Gastroesophageal sphincter (tissue), 3 donors: ENCODE measurements around the gene KIF26A.

Experiments used
- POLR2AphosphoS5 ChIP-seq: sonication (generic); formaldehyde crosslinking; IDR thresholded peaks from one replicate; pipeline ENCODE4 v1.6.1; 2017; ENCODE audit warnings: antibody characterized with exemption
- TF ChIP-seq, protein P1 (sequence below), 4 experiments: fragments of 200-600 bp in 2 of 4; fragments of 450-650 bp in 2 of 4; sonication (generic) in 1 of 4; IDR thresholded peaks; one replicate each; pipeline ENCODE4 v1.5.1; 2017 to 2019; ENCODE audit warnings: antibody characterized with exemption in 4 of 4, mild to moderate bottlenecking in 2 of 4, moderate library complexity in 2 of 4

DNA sequence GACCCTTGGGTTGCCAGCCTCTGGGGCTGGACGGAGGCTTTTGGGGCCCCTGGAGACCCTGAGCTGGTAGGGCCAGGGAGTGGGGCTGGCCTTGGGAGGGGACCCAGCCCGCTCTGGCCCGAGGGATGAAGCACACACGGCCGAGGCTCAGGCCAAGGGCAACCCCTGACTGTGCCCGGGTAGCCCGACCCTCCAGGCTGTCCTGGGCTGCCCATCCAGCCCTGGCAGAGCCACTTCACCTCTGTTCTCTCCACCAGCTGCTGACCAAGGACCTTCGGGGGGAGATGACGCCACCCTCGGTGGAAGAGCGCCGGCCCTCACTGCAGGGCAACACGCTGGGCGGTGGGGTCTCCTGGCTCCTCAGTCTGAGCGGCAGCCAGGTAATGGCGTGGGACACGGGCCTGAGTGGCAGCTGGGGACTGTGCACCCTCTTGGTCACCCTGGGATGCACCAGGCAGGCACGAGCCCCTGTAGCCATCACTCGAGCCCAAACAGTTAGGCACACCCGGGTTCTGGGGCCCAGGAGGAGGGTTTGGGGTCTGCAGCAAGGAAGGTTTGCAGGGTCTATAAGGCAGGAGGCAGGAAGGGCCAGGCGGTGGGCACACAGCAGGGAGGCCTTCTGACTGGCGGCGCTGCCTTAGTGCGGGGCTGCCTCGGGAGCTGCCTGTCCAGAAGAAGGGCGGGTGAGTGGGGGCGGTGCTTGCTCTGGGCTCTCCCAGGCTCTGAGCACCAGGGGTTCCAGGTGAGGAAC lies 33.1 kb upstream of the KIF26A start:
- TF ChIP-seq, protein P1, sequence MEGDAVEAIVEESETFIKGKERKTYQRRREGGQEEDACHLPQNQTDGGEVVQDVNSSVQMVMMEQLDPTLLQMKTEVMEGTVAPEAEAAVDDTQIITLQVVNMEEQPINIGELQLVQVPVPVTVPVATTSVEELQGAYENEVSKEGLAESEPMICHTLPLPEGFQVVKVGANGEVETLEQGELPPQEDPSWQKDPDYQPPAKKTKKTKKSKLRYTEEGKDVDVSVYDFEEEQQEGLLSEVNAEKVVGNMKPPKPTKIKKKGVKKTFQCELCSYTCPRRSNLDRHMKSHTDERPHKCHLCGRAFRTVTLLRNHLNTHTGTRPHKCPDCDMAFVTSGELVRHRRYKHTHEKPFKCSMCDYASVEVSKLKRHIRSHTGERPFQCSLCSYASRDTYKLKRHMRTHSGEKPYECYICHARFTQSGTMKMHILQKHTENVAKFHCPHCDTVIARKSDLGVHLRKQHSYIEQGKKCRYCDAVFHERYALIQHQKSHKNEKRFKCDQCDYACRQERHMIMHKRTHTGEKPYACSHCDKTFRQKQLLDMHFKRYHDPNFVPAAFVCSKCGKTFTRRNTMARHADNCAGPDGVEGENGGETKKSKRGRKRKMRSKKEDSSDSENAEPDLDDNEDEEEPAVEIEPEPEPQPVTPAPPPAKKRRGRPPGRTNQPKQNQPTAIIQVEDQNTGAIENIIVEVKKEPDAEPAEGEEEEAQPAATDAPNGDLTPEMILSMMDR (IDR thresholded peaks at IDR 0.05), result no peak
- no peak for TF ChIP-seq POLR2AphosphoS5
